C4-2B (cell line): ENCODE results near the gene GRK5.

Experiments
- CTCF ChIP-seq: fragments of 450-650 bp; conservative IDR thresholded peaks from 2 replicates; pipeline ENCODE4 v1.5.1; 2017; ENCODE audit warnings: mild to moderate bottlenecking
- ZFX ChIP-seq: fragments of 450-650 bp; IDR thresholded peaks from 2 replicates; pipeline ENCODE4 v1.6.1; 2017

- TF ChIP-seq CTCF (no peak), ZFX (no peak)
These were observed 244.0 kb downstream of the GRK5 start for GRCh38 chr10:119451300-119451896.
